NCI-H345 (cell line): ENCODE measurements around the gene ZNF420.
"Not testable (repeated sequence)": the region's sequence is repeated elsewhere in the genome, so short reads cannot be mapped to it uniquely, and the experiment has no call there.

Experiments
- DNase-seq: peaks from one replicate; lab custom pipeline; 2025; lab: John Stamatoyannopoulos, UW

ZNF420 gene

GRCh38 chr19:37077934-37078716 lies at the start of gene ZNF420:
TSS of gene ZNF420 (plus strand) at chr19:37078433. CDS start at chr19:37089119, 10,686 bp downstream.
- DNase-seq: peak; percentile 100

GRCh38 chr19:37045140-37045539 lies 33.1 kb upstream of the ZNF420 start:
- DNase-seq: no peak

GRCh38 chr19:37055330-37055729 lies 22.9 kb upstream of the ZNF420 start:
- no peak for DNase-seq

- no peak for DNase-seq
Measured at GRCh38 chr19:37056776-37057175, 21.5 kb upstream of the ZNF420 start.

GRCh38 chr19:37059142-37059541 lies 19.1 kb upstream of the ZNF420 start:
- DNase-seq: no peak

GRCh38 chr19:37064886-37065285 lies 13.3 kb upstream of the ZNF420 start:
- not testable (repeated sequence) for DNase-seq

GRCh38 chr19:37074111-37074510 lies 4.1 kb upstream of the ZNF420 start:
- DNase-seq: no peak

GRCh38 chr19:37074819-37075362 lies 3.3 kb upstream of the ZNF420 start:
- DNase-seq: no peak

- DNase-seq: not testable (repeated sequence)
Measured at GRCh38 chr19:37076524-37076923, 1.7 kb upstream of the ZNF420 start.

GRCh38 chr19:37077501-37077933 lies 716 bp upstream of the ZNF420 start:
- DNase-seq: peak; percentile 46

GRCh38 chr19:37078717-37079032 lies 442 bp downstream of the ZNF420 start:
- DNase-seq: no peak

- no peak for DNase-seq
Measured at GRCh38 chr19:37079238-37079637, 1.0 kb downstream of the ZNF420 start.

GRCh38 chr19:37082307-37082706 lies 4.1 kb downstream of the ZNF420 start:
- DNase-seq: no peak

GRCh38 chr19:37087110-37087509 lies 8.9 kb downstream of the ZNF420 start:
- no peak for DNase-seq

- peak; percentile 10 for DNase-seq
Measured at GRCh38 chr19:37095859-37096258, 17.6 kb downstream of the ZNF420 start.

- no peak for DNase-seq
Measured at GRCh38 chr19:37098570-37098969, 20.3 kb downstream of the ZNF420 start.

GRCh38 chr19:37104135-37104534 lies 25.9 kb downstream of the ZNF420 start:
- not testable (repeated sequence) for DNase-seq

- DNase-seq: not testable (repeated sequence)
Measured at GRCh38 chr19:37111753-37112152, 33.5 kb downstream of the ZNF420 start.

- DNase-seq: no peak
Measured at GRCh38 chr19:37114001-37114400, 35.8 kb downstream of the ZNF420 start.

- not testable (repeated sequence) for DNase-seq
Measured at GRCh38 chr19:37122093-37122492, 43.9 kb downstream of the ZNF420 start.

GRCh38 chr19:37127999-37128820 lies 50.0 kb downstream of the ZNF420 start:
- no peak for DNase-seq

GRCh38 chr19:37128821-37129177 lies 50.6 kb downstream of the ZNF420 start:
- no peak for DNase-seq

GRCh38 chr19:37136111-37136510 lies 57.9 kb downstream of the ZNF420 start:
- no peak for DNase-seq
